ENCODE results near the gene SYNPO. TPM values are rescaled to one million over a fixed set of nuclear protein-coding genes. Genes with fewer than 3 reads are reported as not detected.
A peak's percentile ranks its signal among the peaks of the same experiment; 100 is the strongest.

The SYNPO gene
- total and polyA plus RNA-seq, 2 experiments from 2014 or later = 7.1 to 8.4 TPM

DNA sequence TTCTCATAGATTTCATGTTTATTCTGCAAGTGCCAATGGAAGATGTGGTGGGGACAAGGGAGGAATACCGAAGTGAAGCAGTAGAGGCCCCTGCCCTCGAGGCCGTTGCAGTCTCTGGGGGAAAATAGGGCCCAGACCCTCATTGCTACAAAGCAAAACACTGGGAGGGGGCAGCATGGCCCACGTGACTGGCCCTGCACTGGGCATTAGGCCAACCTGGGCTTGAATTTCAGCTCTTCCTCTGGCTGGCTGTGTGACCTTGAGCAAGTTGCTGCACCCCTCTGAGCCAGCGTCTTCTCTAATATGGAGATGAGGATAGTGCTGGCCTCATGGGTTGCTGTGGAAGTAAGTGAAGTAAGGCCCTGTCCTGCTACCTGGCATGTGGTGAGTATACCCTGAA is 709 bp upstream of the SYNPO start:
- H3K79me2 ChIP-seq = peaks cover 27% of the 10 kb centered on the region
- H3K4me1 ChIP-seq (ENCODE audit: insufficient read depth) = peaks cover 84% of the 10 kb centered on the region
- H3K9me2 ChIP-seq (replicated peaks; ENCODE audit: insufficient read depth) = no peaks in the 10 kb centered on the region
- H3K27ac ChIP-seq = peak overlapping the region; percentile 86
- no peak overlapping the region for H2AFZ ChIP-seq
- H3K4me2 ChIP-seq = peak overlapping the region; percentile 48
- TF ChIP-seq EZH2phosphoT487 (IDR thresholded peaks at IDR 0.05; ENCODE audit: low read depth, severe bottlenecking, unreplicated experiment) (no peak), EZH2 (IDR thresholded peaks at IDR 0.05; ENCODE audit: borderline replicate concordance) (no peak)
- TF ChIP-seq, protein P1, sequence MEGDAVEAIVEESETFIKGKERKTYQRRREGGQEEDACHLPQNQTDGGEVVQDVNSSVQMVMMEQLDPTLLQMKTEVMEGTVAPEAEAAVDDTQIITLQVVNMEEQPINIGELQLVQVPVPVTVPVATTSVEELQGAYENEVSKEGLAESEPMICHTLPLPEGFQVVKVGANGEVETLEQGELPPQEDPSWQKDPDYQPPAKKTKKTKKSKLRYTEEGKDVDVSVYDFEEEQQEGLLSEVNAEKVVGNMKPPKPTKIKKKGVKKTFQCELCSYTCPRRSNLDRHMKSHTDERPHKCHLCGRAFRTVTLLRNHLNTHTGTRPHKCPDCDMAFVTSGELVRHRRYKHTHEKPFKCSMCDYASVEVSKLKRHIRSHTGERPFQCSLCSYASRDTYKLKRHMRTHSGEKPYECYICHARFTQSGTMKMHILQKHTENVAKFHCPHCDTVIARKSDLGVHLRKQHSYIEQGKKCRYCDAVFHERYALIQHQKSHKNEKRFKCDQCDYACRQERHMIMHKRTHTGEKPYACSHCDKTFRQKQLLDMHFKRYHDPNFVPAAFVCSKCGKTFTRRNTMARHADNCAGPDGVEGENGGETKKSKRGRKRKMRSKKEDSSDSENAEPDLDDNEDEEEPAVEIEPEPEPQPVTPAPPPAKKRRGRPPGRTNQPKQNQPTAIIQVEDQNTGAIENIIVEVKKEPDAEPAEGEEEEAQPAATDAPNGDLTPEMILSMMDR (IDR thresholded peaks at IDR 0.05; ENCODE audit: poor library complexity) = no peak
- DNase-seq (ENCODE audit: low spot score) = no peak
- H3K4me3 ChIP-seq = no peak overlapping the region
- no peaks in the 10 kb centered on the region for H3K36me3 ChIP-seq (replicated peaks; ENCODE audit: insufficient read depth, low read depth)
- WGBS (ENCODE audit: low lambda C conversion rate, missing lambda C conversion rate) = 61% methylated on average over 5 of the region's 5 CpGs
- no peaks in the 10 kb centered on the region for H4K20me1 ChIP-seq (ENCODE audit: insufficient read depth, poor library complexity, severe bottlenecking)
- H3K9me3 ChIP-seq (ENCODE audit: low read depth) = no peaks in the 10 kb centered on the region
- no peaks in the 10 kb centered on the region for H3K27me3 ChIP-seq

DNA sequence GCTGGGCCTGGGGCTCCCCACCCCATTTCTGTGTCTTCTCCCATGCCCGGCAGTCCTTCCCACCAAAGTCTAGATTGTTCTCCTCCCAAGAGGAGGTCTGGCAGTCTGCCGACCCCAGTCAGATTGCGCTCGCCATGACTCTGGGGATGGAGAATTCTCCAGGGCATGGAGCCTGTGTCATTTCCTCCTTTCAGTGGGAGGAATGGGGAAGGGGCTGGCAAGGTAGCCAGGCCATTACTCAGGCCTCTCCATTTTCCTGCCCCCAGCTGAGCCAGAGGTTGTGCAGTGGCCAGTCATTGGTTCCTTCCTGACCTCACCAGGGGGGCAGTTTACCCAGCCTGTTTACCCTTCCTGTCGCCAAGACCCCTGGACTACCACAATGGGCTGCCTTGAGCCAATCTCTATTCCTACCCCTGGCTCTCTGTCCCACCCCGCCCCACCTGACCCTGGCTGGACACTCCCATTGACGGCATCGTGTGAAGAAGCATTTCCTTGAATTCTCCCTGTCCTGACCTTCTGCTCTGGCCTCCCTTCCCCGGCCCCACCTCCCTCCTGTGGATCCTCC is 628 bp downstream of the SYNPO start:
- Histone ChIP-seq H3K9me3 (ENCODE audit: low read depth) (no peaks in the 10 kb centered on the region), H3K36me3 (replicated peaks; ENCODE audit: insufficient read depth, low read depth) (no peaks in the 10 kb centered on the region), H3K4me2 (peak overlapping the region; percentile 67), H3K4me3 (no peak overlapping the region), H3K27ac (peak overlapping the region; percentile 86), H3K79me2 (peaks cover 39% of the 10 kb centered on the region), H4K20me1 (ENCODE audit: insufficient read depth, poor library complexity, severe bottlenecking) (no peaks in the 10 kb centered on the region), H2AFZ (no peak overlapping the region), H3K4me1 (ENCODE audit: insufficient read depth) (peaks cover 91% of the 10 kb centered on the region), H3K9me2 (replicated peaks; ENCODE audit: insufficient read depth) (no peaks in the 10 kb centered on the region), H3K27me3 (no peaks in the 10 kb centered on the region)
- WGBS (ENCODE audit: low lambda C conversion rate, missing lambda C conversion rate) = 90% methylated on average over 7 of the region's 9 CpGs
- no peak for DNase-seq (ENCODE audit: low spot score)
- TF ChIP-seq EZH2phosphoT487 (IDR thresholded peaks at IDR 0.05; ENCODE audit: low read depth, severe bottlenecking, unreplicated experiment) (no peak), EZH2 (IDR thresholded peaks at IDR 0.05; ENCODE audit: borderline replicate concordance) (no peak)
- TF ChIP-seq, protein P1 (IDR thresholded peaks at IDR 0.05; ENCODE audit: poor library complexity) = no peak

- H3K4me1 ChIP-seq (ENCODE audit: insufficient read depth) = peaks cover 84% of the 10 kb centered on the region
- H3K4me2 ChIP-seq = peak overlapping the region; percentile 67
- no peak for DNase-seq (ENCODE audit: low spot score)
- peak overlapping the region; percentile 86 for H3K27ac ChIP-seq
- H2AFZ ChIP-seq = no peak overlapping the region
- H3K4me3 ChIP-seq = no peak overlapping the region
- H3K9me3 ChIP-seq (ENCODE audit: low read depth) = no peaks in the 10 kb centered on the region
- no peaks in the 10 kb centered on the region for H3K27me3 ChIP-seq
- no peaks in the 10 kb centered on the region for H4K20me1 ChIP-seq (ENCODE audit: insufficient read depth, poor library complexity, severe bottlenecking)
- H3K79me2 ChIP-seq = peaks cover 45% of the 10 kb centered on the region
- no peaks in the 10 kb centered on the region for H3K36me3 ChIP-seq (replicated peaks; ENCODE audit: insufficient read depth, low read depth)
- no peaks in the 10 kb centered on the region for H3K9me2 ChIP-seq (replicated peaks; ENCODE audit: insufficient read depth)
- no peak for TF ChIP-seq EZH2 (IDR thresholded peaks at IDR 0.05; ENCODE audit: borderline replicate concordance)
- TF ChIP-seq EZH2phosphoT487 (IDR thresholded peaks at IDR 0.05; ENCODE audit: low read depth, severe bottlenecking, unreplicated experiment) = no peak
- TF ChIP-seq, protein P1 (IDR thresholded peaks at IDR 0.05; ENCODE audit: poor library complexity) = no peak
- WGBS (ENCODE audit: low lambda C conversion rate, missing lambda C conversion rate) = 75% methylated on average over 5 of the region's 5 CpGs
Observed at GRCh38 chr5:150641824-150642566, 1.5 kb downstream of the SYNPO start.

Data from hepatocyte (in vitro differentiated cells).